Activated CD8-positive, alpha-beta T cell treated with anti-CD3 and anti-CD28 coated beads for 36 hours (primary cell): ENCODE results near the gene PTPRG. TPM values are rescaled to one million over a fixed set of nuclear protein-coding genes. Genes with fewer than 3 reads are reported as not detected.

Experiments used
- ATAC-seq: fragments of 200-7000 bp; cut with Tn5 transposase; one replicate; pipeline ENCODE4 v1.10.0; 2021; ENCODE audit warnings: mild to moderate bottlenecking, moderate library complexity
- CTCF ChIA-PET: fragments of 350-600 bp; sonication (Branson Sonifier 250); formaldehyde crosslinking; loops from one replicate; lab custom pipeline; 2021; ENCODE audit warnings: antibody characterized with exemption; lab: Charles Lee
- POLR2A ChIA-PET: fragments of 350-600 bp; sonication (Branson Sonifier 250); formaldehyde crosslinking; loops from one replicate; lab custom pipeline; 2021; ENCODE audit warnings: antibody characterized with exemption; lab: Charles Lee
- DNase-seq: peaks from one replicate; pipeline ENCODE4 v3.0.0-alpha.2; 2020
- H3K27ac Mint-ChIP-seq: one replicate; pipeline ENCODE4 v1.8.0; 2021; ENCODE audit warnings: mild to moderate bottlenecking, mixed read lengths
- H3K27me3 Mint-ChIP-seq: one replicate; pipeline ENCODE4 v1.8.0; 2021; ENCODE audit warnings: mixed read lengths
- H3K36me3 Mint-ChIP-seq: one replicate; pipeline ENCODE4 v1.8.0; 2021; ENCODE audit warnings: low read depth, mixed read lengths
- H3K4me1 Mint-ChIP-seq: one replicate; pipeline ENCODE4 v1.8.0; 2021; ENCODE audit warnings: low read depth, mixed read lengths
- H3K4me3 Mint-ChIP-seq: one replicate; pipeline ENCODE4 v1.8.0; 2021; ENCODE audit warnings: mild to moderate bottlenecking, moderate library complexity, mixed read lengths
- H3K9me3 Mint-ChIP-seq: one replicate; pipeline ENCODE4 v1.8.0; 2021; ENCODE audit warnings: mixed read lengths
- intact Hi-C: fragments of 100-400 bp; cut with micrococcal nuclease; formaldehyde crosslinking; loops from one replicate; pipeline ENCODE4 v1.10.0; 2022
- total RNA-seq, 2 experiments: library from RNA; stranded (reverse); gene quantifications; one replicate each; pipeline ENCODE4 v1.2.3, GENCODE V29; 2021
- TF ChIP-seq, protein P1 (sequence below): fragments of 200-600 bp; IDR thresholded peaks from one replicate; pipeline ENCODE4 v1.8.0; 2022; ENCODE audit warnings: antibody characterized with exemption, mild to moderate bottlenecking

The PTPRG gene
- total RNA-seq, 2 experiments from 2014 or later = not detected

DNA sequence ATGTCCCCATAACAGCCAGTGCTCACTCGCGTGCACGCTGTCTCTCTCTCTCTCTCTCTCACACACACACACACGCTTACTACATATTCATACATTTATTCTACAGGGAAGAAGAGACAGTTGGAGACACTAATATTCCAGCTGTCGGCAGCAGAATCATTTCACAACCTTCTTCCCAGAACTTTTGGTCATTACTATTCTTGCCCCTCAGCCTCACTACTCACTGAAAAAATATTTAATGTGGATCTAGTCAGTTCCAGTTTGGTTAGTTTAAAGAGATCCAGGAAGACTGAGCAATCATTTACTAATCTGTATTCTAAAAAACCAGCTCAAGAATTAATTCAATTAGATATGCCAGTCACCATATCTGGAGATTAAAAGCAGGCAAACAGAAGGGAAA lies 394.9 kb downstream of the PTPRG start:
- peaks cover 1% of the 10 kb centered on the region for H3K27me3 Mint-ChIP-seq
- ATAC-seq = no peak
- TF ChIP-seq, protein P1, sequence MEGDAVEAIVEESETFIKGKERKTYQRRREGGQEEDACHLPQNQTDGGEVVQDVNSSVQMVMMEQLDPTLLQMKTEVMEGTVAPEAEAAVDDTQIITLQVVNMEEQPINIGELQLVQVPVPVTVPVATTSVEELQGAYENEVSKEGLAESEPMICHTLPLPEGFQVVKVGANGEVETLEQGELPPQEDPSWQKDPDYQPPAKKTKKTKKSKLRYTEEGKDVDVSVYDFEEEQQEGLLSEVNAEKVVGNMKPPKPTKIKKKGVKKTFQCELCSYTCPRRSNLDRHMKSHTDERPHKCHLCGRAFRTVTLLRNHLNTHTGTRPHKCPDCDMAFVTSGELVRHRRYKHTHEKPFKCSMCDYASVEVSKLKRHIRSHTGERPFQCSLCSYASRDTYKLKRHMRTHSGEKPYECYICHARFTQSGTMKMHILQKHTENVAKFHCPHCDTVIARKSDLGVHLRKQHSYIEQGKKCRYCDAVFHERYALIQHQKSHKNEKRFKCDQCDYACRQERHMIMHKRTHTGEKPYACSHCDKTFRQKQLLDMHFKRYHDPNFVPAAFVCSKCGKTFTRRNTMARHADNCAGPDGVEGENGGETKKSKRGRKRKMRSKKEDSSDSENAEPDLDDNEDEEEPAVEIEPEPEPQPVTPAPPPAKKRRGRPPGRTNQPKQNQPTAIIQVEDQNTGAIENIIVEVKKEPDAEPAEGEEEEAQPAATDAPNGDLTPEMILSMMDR = no peak
- ChIA-PET CTCF (interaction anchor here (1.6 kb wide), 1 partner anchor 20 kb away, joined by 3 read pairs; no protein-coding TSS in a partner anchor), POLR2A (no interaction called here)
- intact Hi-C loops = no loop called here
- H3K9me3 Mint-ChIP-seq = no peaks in the 10 kb centered on the region
- H3K4me3 Mint-ChIP-seq = no peak overlapping the region
- no peaks in the 10 kb centered on the region for H3K4me1 Mint-ChIP-seq
- no peaks in the 10 kb centered on the region for H3K36me3 Mint-ChIP-seq
- DNase-seq = no peak
- H3K27ac Mint-ChIP-seq = no peak overlapping the region

DNA sequence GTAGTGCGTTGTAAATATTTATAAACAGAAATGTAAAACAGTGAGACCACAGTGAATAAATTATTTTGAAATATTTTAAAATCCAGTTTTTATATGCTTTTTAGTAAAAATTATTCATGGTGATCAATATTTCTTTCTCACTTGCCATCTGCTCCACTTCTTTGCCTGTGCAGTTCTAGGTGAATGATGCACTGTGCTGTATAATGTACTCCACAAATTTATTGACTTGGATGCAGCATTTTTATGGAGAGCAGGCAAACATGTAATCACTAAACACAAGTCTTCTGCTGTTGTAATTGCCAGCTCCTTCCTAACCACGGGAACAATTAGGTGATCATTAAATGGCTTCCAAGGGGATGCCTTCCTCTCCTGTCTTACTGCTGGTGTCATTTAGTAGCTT lies 395.9 kb downstream of the PTPRG start:
- Mint-ChIP-seq H3K27ac (no peak overlapping the region), H3K27me3 (peaks cover 1% of the 10 kb centered on the region), H3K36me3 (no peaks in the 10 kb centered on the region), H3K4me1 (no peaks in the 10 kb centered on the region), H3K4me3 (no peak overlapping the region), H3K9me3 (no peaks in the 10 kb centered on the region)
- CTCF ChIA-PET = interaction anchor here (1.6 kb wide), 1 partner anchor 21 kb away, joined by 3 read pairs; no protein-coding TSS in a partner anchor
- POLR2A ChIA-PET = no interaction called here
- ATAC-seq = no peak
- DNase-seq = no peak
- TF ChIP-seq, protein P1 = no peak
- intact Hi-C loops = no loop called here

DNA sequence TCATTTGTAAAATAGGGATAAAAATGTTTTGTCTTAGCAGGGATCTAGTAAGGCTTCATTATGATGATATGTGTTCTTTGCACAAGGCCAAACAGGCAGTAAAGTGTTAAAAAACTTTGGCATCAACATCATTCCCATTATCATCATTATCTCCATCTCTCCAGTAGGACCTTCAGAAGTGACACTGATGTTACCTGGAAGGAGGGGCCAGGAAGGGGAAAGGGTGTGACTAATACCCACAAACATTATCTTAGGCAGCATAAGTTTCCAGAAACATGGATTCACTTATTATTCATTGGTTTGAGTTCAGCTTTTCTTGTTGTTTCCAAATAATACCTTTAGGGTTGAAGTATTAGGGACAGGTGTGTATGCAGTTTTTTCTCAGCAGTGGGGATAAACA lies 399.6 kb downstream of the PTPRG start:
- Mint-ChIP-seq H3K4me3 (no peak overlapping the region), H3K27me3 (no peaks in the 10 kb centered on the region), H3K27ac (no peak overlapping the region), H3K4me1 (no peaks in the 10 kb centered on the region), H3K36me3 (no peaks in the 10 kb centered on the region), H3K9me3 (no peaks in the 10 kb centered on the region)
- no peak for DNase-seq
- TF ChIP-seq, protein P1 = no peak
- ChIA-PET CTCF (no interaction called here), POLR2A (no interaction called here)
- no peak for ATAC-seq
- intact Hi-C loops = no loop called here

DNA sequence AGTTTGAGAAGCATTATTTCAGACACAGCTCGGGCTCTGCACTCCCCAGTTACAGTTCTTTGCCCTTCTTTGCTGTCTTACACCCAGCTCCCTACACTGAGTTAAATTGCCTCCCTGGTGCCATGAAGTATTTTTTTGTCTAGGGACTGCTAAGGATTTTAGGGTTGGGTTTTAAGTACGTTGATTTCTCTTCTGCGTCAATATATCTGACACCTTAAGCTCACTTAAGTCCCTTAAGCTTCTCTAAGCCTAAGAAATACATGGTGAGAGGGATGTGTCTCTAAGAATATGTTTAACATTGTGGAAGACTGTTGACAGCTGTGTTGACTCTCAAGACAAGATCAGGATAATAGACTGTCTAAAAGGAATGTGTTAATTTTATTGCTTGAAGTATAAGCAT lies 400.5 kb downstream of the PTPRG start:
- CTCF ChIA-PET = no interaction called here

DNA sequence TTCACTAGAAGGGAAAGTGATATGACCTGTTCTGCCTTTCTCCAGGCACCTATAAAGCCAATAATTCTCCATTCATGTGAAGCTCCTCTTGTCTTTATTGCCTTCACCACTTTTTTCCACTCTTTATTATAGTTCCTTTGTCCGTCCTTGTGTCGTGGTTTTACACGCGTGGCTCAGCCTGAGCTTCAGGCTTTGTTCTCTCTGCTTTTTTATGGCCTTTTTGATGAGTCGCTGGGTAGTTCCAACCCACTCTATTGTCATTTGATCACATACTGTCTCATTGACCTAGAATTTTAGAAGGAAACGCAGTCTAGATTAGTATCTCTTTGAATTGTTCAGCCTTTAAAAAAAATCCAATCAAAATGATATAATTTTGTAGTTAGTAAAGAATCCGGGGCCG lies 403.2 kb downstream of the PTPRG start:
- TF ChIP-seq, protein P1 = no peak
- H3K4me1 Mint-ChIP-seq = no peaks in the 10 kb centered on the region
- no peak overlapping the region for H3K27ac Mint-ChIP-seq
- intact Hi-C loops = no loop called here
- no peak overlapping the region for H3K4me3 Mint-ChIP-seq
- DNase-seq (no peak), ATAC-seq (no peak)
- no peaks in the 10 kb centered on the region for H3K36me3 Mint-ChIP-seq
- no peaks in the 10 kb centered on the region for H3K27me3 Mint-ChIP-seq
- CTCF ChIA-PET = no interaction called here
- H3K9me3 Mint-ChIP-seq = no peaks in the 10 kb centered on the region
- POLR2A ChIA-PET = no interaction called here

More for the DNA sequence above, 400.5 kb downstream of the PTPRG start:
- intact Hi-C loops = no loop called here
- Mint-ChIP-seq H3K27me3 (no peaks in the 10 kb centered on the region), H3K9me3 (no peaks in the 10 kb centered on the region), H3K4me3 (no peak overlapping the region), H3K27ac (no peak overlapping the region), H3K4me1 (no peaks in the 10 kb centered on the region), H3K36me3 (no peaks in the 10 kb centered on the region)
- DNase-seq = no peak
- TF ChIP-seq, protein P1 = no peak
- POLR2A ChIA-PET = no interaction called here
- no peak for ATAC-seq
